GM10248 (cell line): ENCODE results near the gene EVI5.

Experiments used
- CTCF ChIA-PET: fragments of 300-600 bp; sonication (Branson Sonifier 250); formaldehyde crosslinking; extraction: SDS; loops from one replicate; lab custom pipeline; 2021; ENCODE audit warnings: antibody characterized with exemption; lab: Yijun Ruan, JAX
- POLR2A ChIA-PET: fragments of 350-650 bp; sonication (Branson Sonifier 250); formaldehyde crosslinking; extraction: SDS; loops from one replicate; lab custom pipeline; 2020; ENCODE audit warnings: antibody characterized with exemption; lab: Yijun Ruan, JAX
- DNase-seq: peaks from one replicate; pipeline ENCODE4 v3.0.0; 2012; ENCODE audit errors: extremely low spot score
- CTCF ChIP-seq: IDR thresholded peaks from 2 replicates; pipeline ENCODE4 v1.5.1; 2012; ENCODE audit warnings: mild to moderate bottlenecking, low read depth; ENCODE audit errors: extremely low read depth, missing control alignments, control extremely low read depth

Gene EVI5

GRCh38 chr1:92495392-92496063, 289.4 kb downstream of the EVI5 start:
- POLR2A ChIA-PET: no interaction called here
- no peak for DNase-seq
- TF ChIP-seq CTCF: no peak
- CTCF ChIA-PET: no interaction called here

- CTCF ChIA-PET: interaction anchor here (1.1 to 1.6 kb wide), 3 partner anchors 9 to 184 kb away, joined by 4 to 9 read pairs (median 5); no protein-coding TSS in a partner anchor
- no peak for DNase-seq
- TF ChIP-seq CTCF: no peak
- POLR2A ChIA-PET: no interaction called here
These were observed 290.3 kb downstream of the EVI5 start for GRCh38 chr1:92494485-92495141.

GRCh38 chr1:92493139-92493538, 291.8 kb downstream of the EVI5 start:
- ChIA-PET POLR2A (no interaction called here), CTCF (interaction anchor here (1.1 to 1.6 kb wide), 3 partner anchors 8 to 183 kb away, joined by 3 to 9 read pairs (median 5); no protein-coding TSS in a partner anchor)
- no peak for DNase-seq
- TF ChIP-seq CTCF: no peak

GRCh38 chr1:92488832-92489231, 296.1 kb downstream of the EVI5 start:
- ChIA-PET POLR2A (no interaction called here), CTCF (interaction anchor here (1.0 to 1.2 kb wide), 2 partner anchors 11 to 179 kb away, joined by 3 read pairs; no protein-coding TSS in a partner anchor)
- no peak for DNase-seq
- no peak for TF ChIP-seq CTCF

GRCh38 chr1:92488416-92488815, 296.5 kb downstream of the EVI5 start:
- CTCF ChIA-PET: interaction anchor here (1.0 to 1.2 kb wide), 2 partner anchors 12 to 178 kb away, joined by 3 read pairs; no protein-coding TSS in a partner anchor
- no peak for TF ChIP-seq CTCF
- DNase-seq: no peak
- POLR2A ChIA-PET: no interaction called here

- DNase-seq: no peak
- ChIA-PET POLR2A (interaction anchor here (0.7 kb wide), 1 partner anchor 9 kb away, joined by 3 read pairs; no protein-coding TSS in a partner anchor), CTCF (interaction anchor here (0.7 to 5.5 kb wide), 11 partner anchors 10 to 345 kb away, joined by 3 to 40 read pairs (median 3); partner anchors contain the start of gene RPL5)
- no peak for TF ChIP-seq CTCF
These were observed 297.8 kb downstream of the EVI5 start for GRCh38 chr1:92487078-92487605.
